Stimulated activated CD8-positive, alpha-beta memory T cell treated with anti-CD3 and anti-CD28 coated beads, Interleukin-7, amount 100 ng/mL, for 4 hours (primary cell): ENCODE measurements around the gene INHBC.
"Not testable (repeated sequence)": the region's sequence is repeated elsewhere in the genome, so short reads cannot be mapped to it uniquely, and the experiment has no call there.

ENCODE experiments used
- DNase-seq, 2 donors: peaks; one replicate each; pipeline ENCODE4 v3.0.0-alpha.2; 2020; ENCODE audit warnings: low read depth in 2 of 2

INHBC gene

GRCh38 chr12:57429473-57430111 lies 5.0 kb upstream of the INHBC start:
- DNase-seq = no peak

GRCh38 chr12:57430112-57430930 lies 4.3 kb upstream of the INHBC start:
- no peak for DNase-seq

GRCh38 chr12:57430931-57431566 lies 3.5 kb upstream of the INHBC start, which contains the start of gene R3HDM2:
Gene R3HDM2, minus strand, starts transcription at chr12:57431043. Its CDS starts 120,615 bp downstream, at chr12:57310428.
- peak; percentile 91 to 95 for DNase-seq

- no peak for DNase-seq
Observed at GRCh38 chr12:57431654-57432188, 2.9 kb upstream of the INHBC start.

GRCh38 chr12:57433370-57433769 lies 1.2 kb upstream of the INHBC start:
- DNase-seq = no peak

- no peak for DNase-seq
Observed at GRCh38 chr12:57435293-57435692, 709 bp downstream of the INHBC start.

GRCh38 chr12:57438400-57438799 lies 3.8 kb downstream of the INHBC start:
- no peak for DNase-seq

GRCh38 chr12:57439762-57440266 lies 5.2 kb downstream of the INHBC start:
- DNase-seq = no peak

- DNase-seq = not testable (repeated sequence)
Observed at GRCh38 chr12:57441393-57441792, 6.8 kb downstream of the INHBC start.

GRCh38 chr12:57441846-57442427 lies 7.4 kb downstream of the INHBC start:
- no peak for DNase-seq

GRCh38 chr12:57444337-57444736 lies 9.8 kb downstream of the INHBC start:
- not testable (repeated sequence) for DNase-seq

- DNase-seq = no peak
Observed at GRCh38 chr12:57444744-57445143, 10.2 kb downstream of the INHBC start.

- DNase-seq = no peak
Observed at GRCh38 chr12:57446292-57446960, 11.8 kb downstream of the INHBC start.

- no peak for DNase-seq
Observed at GRCh38 chr12:57448669-57449068, 14.1 kb downstream of the INHBC start.

GRCh38 chr12:57449375-57449774 lies 14.8 kb downstream of the INHBC start:
- no peak for DNase-seq

GRCh38 chr12:57450057-57450456 lies 15.5 kb downstream of the INHBC start:
- no peak for DNase-seq

GRCh38 chr12:57451233-57451778 lies 16.7 kb downstream of the INHBC start:
- DNase-seq = no peak

- no peak for DNase-seq
Observed at GRCh38 chr12:57452181-57452936, 17.8 kb downstream of the INHBC start.

GRCh38 chr12:57452937-57453509 lies 18.4 kb downstream of the INHBC start:
- no peak for DNase-seq

- DNase-seq = no peak
Observed at GRCh38 chr12:57454213-57454565, 19.6 kb downstream of the INHBC start.
